Transverse colon (tissue), 4 donors: ENCODE results near the gene GABBR2. TPM values are rescaled to one million over a fixed set of nuclear protein-coding genes. Genes with fewer than 3 reads are reported as not detected.

ENCODE experiments used
- DNase-seq: peaks from one replicate; pipeline ENCODE4 v3.0.0-alpha.2; 2019
- H3K27ac ChIP-seq, 4 donors: fragments of 200-600 bp; sonication (generic); 2 replicates each; pipeline ENCODE4 v1.5.1; 2016 to 2018; ENCODE audit warnings: inconsistent platforms in 4 of 4
- H3K27me3 ChIP-seq: fragments of 200-600 bp; sonication (generic); 2 replicates; pipeline ENCODE4 v1.5.1; 2017; ENCODE audit warnings: inconsistent platforms
- H3K36me3 ChIP-seq, 4 donors: fragments of 200-600 bp; sonication (generic); 2 replicates each; pipeline ENCODE4 v1.5.1; 2017 to 2019; ENCODE audit warnings: inconsistent platforms in 4 of 4
- H3K4me1 ChIP-seq, 4 donors: fragments of 200-600 bp; sonication (generic); 2 replicates each; pipeline ENCODE4 v1.5.1; 2017 to 2020; ENCODE audit warnings: inconsistent platforms in 4 of 4
- H3K4me3 ChIP-seq, 4 donors: fragments of 200-600 bp; sonication (generic); 1 replicate in 1 of 4; 2 replicates in 3 of 4; pipeline versions ENCODE4 v1.5.1 to v1.6.1; 2017 to 2019; ENCODE audit warnings: inconsistent platforms in 4 of 4
- H3K9me3 ChIP-seq, 2 donors: fragments of 200-600 bp; sonication (generic); 2 replicates each; pipeline ENCODE4 v1.5.1; 2017 to 2019; ENCODE audit warnings: inconsistent platforms in 2 of 2
- EP300 ChIP-seq: sonication (generic); formaldehyde crosslinking; IDR thresholded peaks from one replicate; pipeline ENCODE4 v1.6.1; 2017; ENCODE audit warnings: antibody characterized with exemption, low read depth
- POLR2A ChIP-seq: fragments of 450-650 bp; IDR thresholded peaks from one replicate; pipeline ENCODE4 v1.6.1; 2016; ENCODE audit warnings: antibody characterized with exemption, mild to moderate bottlenecking, moderate library complexity
- POLR2AphosphoS5 ChIP-seq, 3 donors: sonication (generic); formaldehyde crosslinking; IDR thresholded peaks; one replicate each; pipeline ENCODE4 v1.6.1; 2016; ENCODE audit warnings: antibody characterized with exemption in 3 of 3
- WGBS, 2 donors: methylation state at CpG; one replicate each; pipeline ENCODE4 v1.1.5; 2018; ENCODE audit warnings: low coverage in 1 of 2; 5-methylcytosine and 5-hydroxymethylcytosine counted together
- in situ Hi-C, 4 donors: fragments of 200-750 bp; cut with MboI; loops; one replicate each; pipeline versions ENCODE4 v1.15.0 to v1.15.1; 2017; ENCODE audit warnings: low sequenced_read_pairs in 3 of 4, low pct_ligation_motif_present in 1 of 4, low pct_unique_long_range_greater_than_20kb in 1 of 4
- intact Hi-C: fragments of 100-400 bp; cut with DNase I; formaldehyde crosslinking; loops from one replicate; pipeline ENCODE4 v1.15.1; 2023; ENCODE audit warnings: low total_unique reads
- total RNA-seq, 4 donors: library from RNA; depleted of rRNA; stranded (reverse); fragments of >200 nt; gene quantifications; one replicate each; pipeline ENCODE4 v1.1.0, GENCODE V29; 2016
- TF ChIP-seq, protein P1 (sequence below), 5 experiments: fragments of 200-600 bp in 3 of 5; fragments of 450-650 bp in 2 of 5; sonication (generic) in 3 of 5; IDR thresholded peaks; 1 replicate in 2 of 5; 2 replicates in 3 of 5; pipeline ENCODE4 v1.5.1; 2016 to 2017; ENCODE audit warnings: antibody characterized with exemption in 5 of 5, inconsistent platforms in 3 of 5, mild to moderate bottlenecking in 2 of 5, moderate library complexity in 1 of 5

The GABBR2 gene
- total RNA-seq, 4 donors from 2014 or later = not detected

- DNase-seq = no peak
- intact Hi-C loops = loop anchor here (5.0 kb wide), 2 partner anchors 52 to 547 kb away; no protein-coding TSS in a partner anchor
- H3K36me3 ChIP-seq = no peaks in the 10 kb centered on the region
- no peak overlapping the region for H3K27ac ChIP-seq
- H3K4me1 ChIP-seq = peaks cover under 1 to 11% (median 3%) of the 10 kb centered on the region in 4 donors
- H3K4me3 ChIP-seq = no peak overlapping the region
- no peaks in the 10 kb centered on the region for H3K27me3 ChIP-seq
- in situ Hi-C loops = loop anchor here (5.0 to 25.0 kb wide), 6 partner anchors 52 to 547 kb away; partner anchors contain the start of gene TRMO (in 2 of the 4)
- 70 to 77% methylated on average over 2 to 3 of the region's 3 CpGs for WGBS, 2 donors
- no peaks in the 10 kb centered on the region for H3K9me3 ChIP-seq
- TF ChIP-seq, protein P1, sequence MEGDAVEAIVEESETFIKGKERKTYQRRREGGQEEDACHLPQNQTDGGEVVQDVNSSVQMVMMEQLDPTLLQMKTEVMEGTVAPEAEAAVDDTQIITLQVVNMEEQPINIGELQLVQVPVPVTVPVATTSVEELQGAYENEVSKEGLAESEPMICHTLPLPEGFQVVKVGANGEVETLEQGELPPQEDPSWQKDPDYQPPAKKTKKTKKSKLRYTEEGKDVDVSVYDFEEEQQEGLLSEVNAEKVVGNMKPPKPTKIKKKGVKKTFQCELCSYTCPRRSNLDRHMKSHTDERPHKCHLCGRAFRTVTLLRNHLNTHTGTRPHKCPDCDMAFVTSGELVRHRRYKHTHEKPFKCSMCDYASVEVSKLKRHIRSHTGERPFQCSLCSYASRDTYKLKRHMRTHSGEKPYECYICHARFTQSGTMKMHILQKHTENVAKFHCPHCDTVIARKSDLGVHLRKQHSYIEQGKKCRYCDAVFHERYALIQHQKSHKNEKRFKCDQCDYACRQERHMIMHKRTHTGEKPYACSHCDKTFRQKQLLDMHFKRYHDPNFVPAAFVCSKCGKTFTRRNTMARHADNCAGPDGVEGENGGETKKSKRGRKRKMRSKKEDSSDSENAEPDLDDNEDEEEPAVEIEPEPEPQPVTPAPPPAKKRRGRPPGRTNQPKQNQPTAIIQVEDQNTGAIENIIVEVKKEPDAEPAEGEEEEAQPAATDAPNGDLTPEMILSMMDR (IDR thresholded peaks at IDR 0.05) = no peak
- TF ChIP-seq POLR2A (no peak), POLR2AphosphoS5 (IDR thresholded peaks at IDR 0.05) (no peak), EP300 (no peak)
Observed at GRCh38 chr9:98259791-98260190, 448.9 kb downstream of the GABBR2 start.

- H3K4me3 ChIP-seq = peak overlapping the region; percentile 58 to 98 (median 69)
- in situ Hi-C loops (loop anchor here in 3 of 4 donors (10.0 to 25.0 kb wide), 5 partner anchors 52 to 544 kb away; partner anchors contain the start of gene TRMO (in 2 of the 3)), intact Hi-C loops (no loop called here)
- no peak for DNase-seq
- H3K9me3 ChIP-seq = no peaks in the 10 kb centered on the region
- H3K4me1 ChIP-seq = peaks cover 8 to 32% (median 13%) of the 10 kb centered on the region in 4 donors
- 2 to 5% methylated on average over 7 to 12 of the region's 12 CpGs for WGBS, 2 donors
- H3K27ac ChIP-seq = peak overlapping the region; percentile 97 to 99 (median 98)
- no peaks in the 10 kb centered on the region for H3K27me3 ChIP-seq
- H3K36me3 ChIP-seq = no peaks in the 10 kb centered on the region
- TF ChIP-seq POLR2A = no peak
- TF ChIP-seq EP300 = no peak
- TF ChIP-seq, protein P1 (IDR thresholded peaks at IDR 0.05) = no peak
- TF ChIP-seq POLR2AphosphoS5 (IDR thresholded peaks at IDR 0.05) = no peak
Observed at GRCh38 chr9:98256756-98257155, 452.0 kb downstream of the GABBR2 start.

DNA sequence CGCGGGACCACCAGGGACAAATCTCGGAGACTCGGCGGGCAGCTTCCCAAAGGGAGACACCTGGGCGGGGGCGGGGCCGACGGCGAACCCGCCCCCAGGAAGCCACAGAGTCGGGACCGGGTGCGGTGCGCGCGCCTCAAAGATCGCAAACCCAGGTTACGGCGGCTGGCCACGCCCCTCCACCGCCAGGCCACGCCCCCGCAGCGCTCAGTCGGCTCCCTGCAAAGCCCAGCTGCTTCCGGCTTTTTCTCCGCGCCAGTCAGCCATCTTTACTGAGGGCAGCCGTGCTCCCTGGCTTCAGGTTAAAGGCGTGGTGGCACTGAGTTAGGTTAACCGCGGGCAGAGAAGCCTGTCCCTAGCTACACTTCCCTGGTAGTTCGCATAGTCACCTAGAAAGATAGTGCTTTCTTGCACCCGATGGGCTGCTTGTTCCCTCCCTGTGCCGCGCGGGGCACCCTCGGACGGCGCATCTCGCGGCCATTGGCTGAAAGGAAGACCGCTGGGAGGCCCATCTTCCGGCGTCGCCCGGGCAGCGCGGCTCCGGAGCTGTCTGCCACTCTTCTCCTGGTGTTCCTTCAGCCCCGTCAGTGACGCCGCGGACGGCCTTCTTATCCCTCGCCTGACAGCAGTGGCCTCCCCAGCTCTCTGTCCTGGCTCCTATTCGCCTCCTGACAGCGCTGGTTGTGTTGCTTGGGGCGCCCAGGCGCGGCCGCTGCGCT lies 453.0 kb downstream of the GABBR2 start, which contains the start of gene TBC1D2:
Gene TBC1D2, minus strand, starts transcription at position 72 of the 719 bp plus-strand sequence. CDS start 108 bp downstream, outside the sequence.
- TF ChIP-seq POLR2AphosphoS5 (IDR thresholded peaks at IDR 0.05) (peak; percentile 21 to 73 (median 57)), EP300 (no peak), POLR2A (peak; percentile 71)
- TF ChIP-seq, protein P1 (IDR thresholded peaks at IDR 0.05) = peak in 3 of 5 experiments; percentile 7 to 28 (median 10)
- Histone ChIP-seq H3K27ac (peak within 1 kb of the TSS; percentile 97 to 99 (median 98)), H3K4me3 (peak within 1 kb of the TSS; percentile 63 to 98 (median 78)), H3K4me1 (peaks cover 8 to 37% (median 13%) of the 10 kb centered on the region in 4 donors), H3K27me3 (no peaks in the 10 kb centered on the region), H3K9me3 (no peaks in the 10 kb centered on the region), H3K36me3 (no peaks in the 10 kb centered on the region)
- DNase-seq = peak; percentile 99
- 0% methylated on average over 44 of the region's 64 CpGs; no CpG with 5 or more reads in 1 of the 2 donors for WGBS, 2 donors
- intact Hi-C loops (no loop called here), in situ Hi-C loops (loop anchor here in 3 of 4 donors (10.0 to 25.0 kb wide), 5 partner anchors 51 to 543 kb away; partner anchors contain the start of gene TRMO (in 2 of the 3))

GRCh38 chr9:98255061-98255577 lies 453.6 kb downstream of the GABBR2 start:
- H3K27me3 ChIP-seq = no peaks in the 10 kb centered on the region
- in situ Hi-C loops (loop anchor here in 3 of 4 donors (10.0 to 25.0 kb wide), 5 partner anchors 50 to 543 kb away; partner anchors contain the start of gene TRMO (in 2 of the 3)), intact Hi-C loops (no loop called here)
- H3K36me3 ChIP-seq = no peaks in the 10 kb centered on the region
- TF ChIP-seq EP300 (no peak), POLR2A (peak; percentile 57), POLR2AphosphoS5 (IDR thresholded peaks at IDR 0.05) (peak; percentile 26 to 81 (median 65))
- TF ChIP-seq, protein P1 (IDR thresholded peaks at IDR 0.05) = no peak
- no peaks in the 10 kb centered on the region for H3K9me3 ChIP-seq
- H3K4me3 ChIP-seq = peak overlapping the region; percentile 63 to 98 (median 78)
- H3K27ac ChIP-seq = peak overlapping the region; percentile 97 to 99 (median 98)
- 2% methylated on average over 30 of the region's 36 CpGs; no CpG with 5 or more reads in 1 of the 2 donors for WGBS, 2 donors
- H3K4me1 ChIP-seq = peaks cover 8 to 43% (median 15%) of the 10 kb centered on the region in 4 donors
- peak; percentile 45 for DNase-seq
